Measurements from ENCODE around the gene PAX7.

The PAX7 gene

GRCh38 chr1:18642278-18643095 is 11.8 kb downstream of the PAX7 start:
- DNase-seq = no peak

DNA sequence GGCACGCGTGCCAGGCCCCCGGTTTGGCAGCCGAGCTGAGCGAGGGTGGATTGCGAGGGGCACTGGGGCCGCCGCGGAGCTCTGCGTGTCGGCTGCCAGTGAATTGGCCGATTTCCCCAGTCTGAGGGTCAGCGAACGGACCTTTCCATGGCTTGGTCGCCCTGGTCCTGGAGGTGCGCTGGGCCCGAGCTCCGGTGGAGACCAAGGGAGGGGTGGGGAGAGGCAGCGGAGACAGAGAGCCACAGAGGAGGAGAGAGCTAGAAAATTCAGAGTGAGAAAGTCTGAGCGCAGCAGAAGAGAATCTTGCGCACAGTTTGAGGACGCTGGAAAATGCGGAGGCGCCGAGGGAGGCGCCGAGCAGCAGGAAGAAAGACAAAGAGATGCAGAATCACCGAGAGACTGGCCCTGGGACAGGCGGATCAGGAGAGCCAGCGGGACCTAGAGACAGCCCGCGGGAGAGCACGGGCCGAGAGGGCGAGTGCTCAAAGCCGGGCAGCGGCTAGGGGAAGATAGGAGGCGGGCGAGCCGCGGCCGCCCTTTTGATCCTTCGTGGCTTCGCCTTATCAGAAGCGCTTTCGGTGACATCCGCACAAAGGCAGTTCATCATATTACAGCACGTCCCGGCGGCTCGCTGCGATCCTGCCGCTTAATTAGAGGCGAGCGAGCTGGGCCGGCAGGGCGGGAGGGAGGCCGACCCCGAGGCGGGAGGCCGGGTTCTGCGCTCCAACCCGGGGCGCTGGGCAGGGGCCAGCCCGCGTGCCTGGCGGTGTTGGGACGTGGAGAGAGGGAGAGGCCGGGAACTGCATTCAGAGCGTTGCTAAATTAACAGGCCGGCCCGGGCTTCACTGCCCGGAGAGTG is 12.7 kb downstream of the PAX7 start:
- DNase-seq = no peak

- DNase-seq = no peak
Measured at GRCh38 chr1:18644013-18644399, 13.4 kb downstream of the PAX7 start.

DNA sequence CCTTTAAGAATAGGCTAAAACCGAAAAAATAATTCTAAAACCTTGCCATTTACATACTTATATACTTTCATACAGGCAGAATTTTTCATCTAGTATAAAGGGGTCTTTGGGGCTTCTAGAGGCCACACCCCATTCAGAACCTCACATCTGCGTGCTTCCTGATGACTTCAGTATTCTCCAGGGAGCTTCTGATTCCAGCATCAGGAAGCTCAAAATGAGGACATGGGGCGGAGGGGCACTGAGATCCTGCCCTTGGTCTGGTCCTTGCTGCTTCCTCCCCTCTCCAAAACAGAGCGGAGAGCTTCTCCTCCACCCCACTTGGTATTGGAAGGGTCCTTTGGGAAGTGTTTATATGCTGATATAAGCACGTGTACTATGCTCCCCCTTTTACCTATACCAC is 13.8 kb downstream of the PAX7 start:
- DNase-seq = no peak

DNA sequence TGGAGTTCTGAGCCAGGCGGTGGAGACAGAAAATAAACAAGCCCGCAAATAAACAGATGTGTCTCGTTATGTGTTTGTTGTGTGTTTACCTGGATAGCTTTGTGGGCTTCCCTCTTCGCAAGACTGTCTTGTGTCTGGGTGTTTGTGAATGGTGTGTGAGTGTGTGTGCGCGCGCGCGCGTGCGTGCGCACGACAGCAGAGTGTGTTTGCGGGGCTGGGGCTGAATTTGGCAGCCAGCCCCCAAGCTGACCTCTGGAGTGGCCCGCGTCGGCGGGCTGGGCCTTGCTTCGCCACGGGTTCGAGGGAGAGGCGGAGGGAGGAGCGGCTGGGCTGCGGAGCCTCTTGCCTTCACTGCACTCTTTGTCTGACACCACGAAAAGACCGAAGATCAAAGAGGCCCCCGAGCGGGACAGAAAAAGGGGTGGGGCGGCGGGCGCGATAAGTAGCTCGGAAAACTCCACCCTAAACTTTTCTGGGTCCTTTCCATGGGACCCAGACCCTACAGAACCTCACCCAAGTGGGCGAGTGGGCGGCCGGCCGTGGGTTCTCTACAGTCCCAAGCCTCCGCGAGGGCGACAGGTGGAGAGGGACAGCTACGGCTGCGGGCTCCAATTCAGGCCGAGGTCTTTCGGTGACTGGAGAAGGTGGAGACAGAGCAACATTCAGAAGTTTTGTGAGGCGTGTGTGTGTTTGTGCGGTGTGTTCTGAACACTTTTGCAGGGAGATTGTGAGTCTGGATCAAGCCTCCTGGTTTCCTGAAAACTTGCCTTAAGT is 14.5 kb downstream of the PAX7 start:
- DNase-seq = no peak

DNA sequence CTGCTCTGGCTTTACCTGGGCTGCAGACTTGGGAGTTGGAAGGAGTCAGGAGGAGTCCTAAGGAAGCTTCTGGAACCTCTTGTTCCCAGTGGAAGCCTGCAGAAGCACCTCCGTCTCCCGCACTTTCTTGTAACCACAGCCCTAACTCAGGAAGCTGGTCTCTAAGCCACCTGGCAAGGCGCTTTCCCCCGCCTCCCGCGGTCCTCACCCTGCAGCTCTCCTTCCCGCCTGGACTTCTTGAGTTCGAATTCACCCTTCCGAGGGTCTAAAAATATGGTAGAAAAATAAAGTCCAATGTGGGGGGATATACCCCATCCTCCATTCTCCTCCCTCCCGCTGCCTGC is 15.1 kb downstream of the PAX7 start:
- no peak for DNase-seq

GRCh38 chr1:18646091-18646785 is 15.6 kb downstream of the PAX7 start:
- DNase-seq = no peak

DNA sequence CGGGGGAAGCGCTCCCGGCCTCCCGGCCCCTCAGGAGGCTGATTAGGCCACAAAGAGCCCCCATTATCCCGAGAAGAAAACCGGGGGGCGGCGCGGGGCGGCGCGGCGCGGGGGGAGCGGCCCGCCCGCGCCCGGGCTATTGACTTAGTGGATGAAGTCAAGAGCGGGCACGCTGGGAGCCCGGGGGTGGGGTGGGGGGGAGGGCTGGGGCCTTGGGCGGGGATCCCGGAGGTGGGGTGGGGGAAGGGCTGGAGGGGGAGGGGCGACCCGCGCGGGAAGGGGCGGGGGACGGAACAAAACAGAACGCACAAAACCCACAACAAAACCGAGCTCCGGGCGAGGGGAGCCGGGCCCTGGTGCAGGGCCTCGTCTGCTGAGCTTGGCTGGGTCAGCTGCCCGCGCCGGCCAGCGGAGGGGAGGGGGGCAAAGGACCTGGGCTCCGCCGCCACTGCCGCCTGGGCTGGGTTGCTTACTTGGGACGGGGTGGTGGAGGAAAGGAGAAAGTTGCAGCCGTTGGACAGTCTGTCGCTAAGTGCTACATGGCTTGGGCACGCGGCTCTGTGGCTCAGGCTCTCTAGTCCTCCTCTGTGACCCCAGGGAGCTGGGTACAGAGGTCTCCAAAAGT is 16.3 kb downstream of the PAX7 start:
- DNase-seq = no peak

DNA sequence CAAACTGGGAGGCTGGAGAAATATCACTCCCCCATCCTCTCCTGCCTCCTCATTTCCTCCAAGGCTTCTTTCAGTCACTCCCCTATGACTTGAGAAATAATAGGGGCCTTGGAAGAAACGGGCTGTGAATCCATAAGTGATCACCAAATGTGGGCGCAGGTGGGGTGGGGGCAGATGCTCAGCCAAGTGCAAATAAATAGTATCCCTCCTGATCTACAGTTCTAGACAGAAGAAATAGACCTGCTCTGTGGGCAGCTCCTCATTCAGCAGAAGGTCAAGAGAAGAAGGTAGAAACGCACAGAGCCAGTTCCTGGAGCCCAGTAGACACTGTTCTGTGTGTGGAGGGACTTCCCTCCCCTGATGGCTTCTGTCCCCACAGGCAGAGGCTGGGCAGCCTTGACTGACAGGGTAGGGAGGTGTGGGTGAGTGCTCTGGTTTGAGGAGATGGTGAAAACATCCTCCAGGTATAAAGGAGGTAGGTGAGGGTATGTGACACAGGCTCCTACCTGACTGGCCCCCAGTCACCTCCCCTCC is 17.1 kb downstream of the PAX7 start:
- no peak for DNase-seq

GRCh38 chr1:18649693-18650370 is 19.2 kb downstream of the PAX7 start:
- no peak for DNase-seq

DNA sequence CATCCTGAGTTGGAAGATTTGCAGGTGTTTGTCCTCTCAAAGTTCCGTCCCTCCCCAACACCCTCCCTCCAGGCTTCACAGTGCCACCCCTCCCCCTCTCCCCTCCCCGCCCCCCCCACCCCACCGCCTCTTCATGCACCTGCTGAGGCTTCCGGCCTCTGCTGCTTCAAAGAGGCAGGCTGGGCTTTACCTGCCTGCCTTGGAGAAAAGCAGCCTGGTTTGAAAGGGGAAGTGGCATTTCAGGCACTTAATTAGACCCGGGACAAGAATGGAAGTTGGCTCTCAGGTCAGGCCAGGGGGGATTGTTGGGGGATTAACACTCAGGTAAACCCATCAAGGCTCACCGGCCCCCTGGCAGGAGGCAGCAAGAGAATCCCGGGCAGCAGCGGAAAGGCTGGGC is 21.1 kb downstream of the PAX7 start:
- no peak for DNase-seq

GRCh38 chr1:18652791-18653190 is 22.1 kb downstream of the PAX7 start:
- no peak for DNase-seq

DNA sequence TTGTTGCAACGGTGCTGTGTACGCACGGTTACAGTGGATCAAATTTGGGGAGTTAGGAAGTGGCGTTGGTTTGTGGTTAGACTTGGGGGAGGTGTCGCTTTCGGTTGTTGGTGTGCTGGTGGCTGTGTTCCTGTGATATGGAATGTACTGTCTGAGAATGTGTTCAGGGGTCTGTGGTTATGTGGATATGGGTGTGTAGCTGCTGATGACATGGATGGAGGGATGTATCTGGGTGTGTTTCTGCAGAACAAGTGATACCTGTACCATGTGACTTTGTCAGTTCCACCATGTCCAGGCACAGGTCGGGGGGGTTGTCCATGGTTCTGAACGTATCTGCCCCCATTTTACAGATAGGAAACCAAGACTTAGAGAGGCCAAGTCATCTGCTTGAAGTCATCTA is 22.7 kb downstream of the PAX7 start:
- no peak for DNase-seq

GRCh38 chr1:18653916-18654315 is 23.3 kb downstream of the PAX7 start:
- no peak for DNase-seq

GRCh38 chr1:18654599-18654998 is 24.0 kb downstream of the PAX7 start:
- DNase-seq = no peak

GRCh38 chr1:18657506-18658201 is 27.0 kb downstream of the PAX7 start:
- no peak for DNase-seq

GRCh38 chr1:18658831-18659230 is 28.2 kb downstream of the PAX7 start:
- DNase-seq = no peak

- DNase-seq = no peak
Measured at GRCh38 chr1:18661404-18662285, 31.0 kb downstream of the PAX7 start.

- no peak for DNase-seq
Measured at GRCh38 chr1:18662286-18662639, 31.6 kb downstream of the PAX7 start.

DNA sequence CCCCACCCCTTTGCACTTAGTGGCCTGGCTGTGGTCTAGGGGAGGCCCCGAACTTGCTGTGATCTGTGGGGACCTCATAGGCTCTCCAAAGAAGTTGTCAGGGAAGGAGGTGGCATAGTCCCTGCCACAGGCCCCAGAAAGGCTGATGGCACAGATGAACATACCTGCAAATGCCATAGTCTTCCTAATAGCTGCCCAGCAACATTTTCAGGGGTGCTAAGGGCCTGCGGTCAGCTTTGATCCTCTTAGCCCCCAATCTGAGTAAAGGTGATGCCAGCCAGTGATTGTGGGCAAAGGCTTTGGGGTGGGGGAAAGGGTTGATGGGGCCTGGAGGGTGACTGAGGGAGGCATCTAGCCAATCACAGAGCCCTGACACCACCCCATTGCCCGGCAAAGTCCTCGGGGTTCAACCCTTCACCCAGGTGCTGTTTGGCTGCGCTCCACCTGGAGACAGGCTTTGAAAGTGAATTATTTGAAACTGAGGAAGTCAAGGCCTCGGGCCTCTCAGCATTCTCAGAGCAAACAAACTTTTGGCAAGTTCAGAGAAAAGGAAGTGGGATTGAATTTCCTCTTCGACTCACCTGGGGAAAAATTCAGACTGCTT is 35.8 kb downstream of the PAX7 start:
- DNase-seq = no peak

Measured in SIG-M5 (cell line).